HCT116 (cell line): ENCODE results near the gene TMEM134. TPM values are rescaled to one million over a fixed set of nuclear protein-coding genes. Genes with fewer than 3 reads are reported as not detected.

Experiments
- ATAC-seq: fragments of 200-7000 bp; cut with Tn5 transposase; 2 replicates; pipeline ENCODE4 v1.9.1; 2020; ENCODE audit warnings: mild to moderate bottlenecking, moderate library complexity
- BruUV-seq: library from RNA; stranded (reverse); fragments of 400-500 nt; replicated peaks from 2 replicates; lab custom pipeline; 2021; lab: Mats Ljungman, UMichigan
- CTCF ChIA-PET: fragments of 300-600 bp; sonication (Branson Sonifier 250); formaldehyde crosslinking; loops from one replicate; lab custom pipeline; 2021; ENCODE audit warnings: antibody characterized with exemption; lab: Charles Lee
- POLR2A ChIA-PET: fragments of 300-600, 350-600 bp; sonication (Branson Sonifier 250); formaldehyde crosslinking; loops from one replicate; lab custom pipeline; 2021; ENCODE audit warnings: antibody characterized with exemption; lab: Charles Lee
- RAD21 ChIA-PET, 2 experiments: fragments of 300-600 bp; sonication (Branson Sonifier 250); formaldehyde crosslinking; loops; one replicate each; lab custom pipeline; 2023; ENCODE audit warnings: low total read pairs in 2 of 2; ENCODE audit not compliant: uncharacterized antibody in 2 of 2, unreplicated experiment in 2 of 2, low non-redundant PET in 1 of 2; lab: Charles Lee
- DNase-seq: peaks from one replicate; pipeline ENCODE4 v3.0.0-alpha.2; 2010; ENCODE audit warnings: low read depth, low spot score
- H2AFZ ChIP-seq: fragments of 200-600 bp; shearing (Covaris generic), sonication (generic); 2 replicates; pipeline ENCODE4 v1.6.1; 2017; ENCODE audit warnings: low read depth, mixed run types, mixed read lengths, antibody characterized with exemption, low read length; ENCODE audit not compliant: poor library complexity, severe bottlenecking
- H3K27ac ChIP-seq: 2 replicates; pipeline ENCODE4 v1.5.1; 2012; ENCODE audit warnings: low read depth, low read length
- H3K27me3 ChIP-seq: fragments of 200-600 bp; sonication (generic); 2 replicates; pipeline ENCODE4 v1.6.1; 2016; ENCODE audit warnings: mixed run types, low read length, mixed read lengths; ENCODE audit not compliant: insufficient read depth
- H3K36me3 ChIP-seq, 2 experiments: fragments of 200-500 bp in 1 of 2; fragments of 200-600 bp in 1 of 2; sonication (Bioruptor generic) in 1 of 2; sonication (generic) in 1 of 2; 2 replicates each; pipeline versions ENCODE4 v1.5.1 to v1.6.1; 2014 to 2016; ENCODE audit warnings: low read length in 2 of 2, inconsistent platforms in 1 of 2, mixed read lengths in 1 of 2, mixed run types in 1 of 2; ENCODE audit not compliant: insufficient read depth in 2 of 2, control insufficient read depth in 1 of 2
- H3K4me1 ChIP-seq, 2 experiments: fragments of 200-600 bp in 1 of 2; sonication (generic) in 1 of 2; 2 replicates each; pipeline versions ENCODE4 v1.5.1 to v1.6.1; 2012 to 2017; ENCODE audit warnings: low read length in 2 of 2, inconsistent platforms in 1 of 2, mild to moderate bottlenecking in 1 of 2, mixed read lengths in 1 of 2, mixed run types in 1 of 2, moderate library complexity in 1 of 2; ENCODE audit not compliant: insufficient read depth in 2 of 2, control insufficient read depth in 1 of 2
- H3K4me2 ChIP-seq: fragments of 200-600 bp; sonication (generic); 2 replicates; pipeline ENCODE4 v1.6.1; 2017; ENCODE audit warnings: mixed run types, low read length, mixed read lengths
- H3K4me3 ChIP-seq, 2 experiments: fragments of 200-600 bp in 1 of 2; sonication (generic) in 1 of 2; replicated peaks in 1 of 2; 2 replicates each; pipeline ENCODE4 v1.5.1; 2011 to 2016; ENCODE audit warnings: low read length in 2 of 2, control low read depth in 1 of 2, low read depth in 1 of 2, mild to moderate bottlenecking in 1 of 2, mixed read lengths in 1 of 2, mixed run types in 1 of 2
- H3K79me2 ChIP-seq: fragments of 200-600 bp; sonication (generic); 2 replicates; pipeline ENCODE4 v1.6.1; 2017; ENCODE audit warnings: mild to moderate bottlenecking, mixed run types, low read length, moderate library complexity, mixed read lengths; ENCODE audit not compliant: insufficient read depth
- H3K9ac ChIP-seq: fragments of 200-600 bp; sonication (generic); 2 replicates; pipeline ENCODE4 v1.6.1; 2016; ENCODE audit warnings: low read length, mixed read lengths
- H3K9me2 ChIP-seq: fragments of 200-600 bp; sonication (generic), shearing (Covaris generic); 2 replicates; pipeline ENCODE4 v1.6.1; 2017; ENCODE audit warnings: mixed run types, mild to moderate bottlenecking, moderate library complexity; ENCODE audit not compliant: insufficient read depth
- H3K9me3 ChIP-seq, 2 experiments: fragments of 200-500 bp in 1 of 2; fragments of 200-600 bp in 1 of 2; sonication (Bioruptor generic) in 1 of 2; sonication (generic) in 1 of 2; 2 replicates each; pipeline ENCODE4 v1.6.1; 2014 to 2017; ENCODE audit warnings: low read length in 2 of 2, mixed read lengths in 2 of 2, inconsistent platforms in 1 of 2, low read depth in 1 of 2, mild to moderate bottlenecking in 1 of 2, mixed run types in 1 of 2, moderate library complexity in 1 of 2; ENCODE audit not compliant: control insufficient read depth in 1 of 2, insufficient read depth in 1 of 2
- H4K20me1 ChIP-seq: fragments of 200-600 bp; sonication (generic), shearing (Covaris generic); 2 replicates; pipeline ENCODE4 v1.6.1; 2017; ENCODE audit warnings: mixed run types, mild to moderate bottlenecking, moderate library complexity; ENCODE audit not compliant: insufficient read depth
- CEBPB ChIP-seq: IDR thresholded peaks from 2 replicates; pipeline ENCODE4 v1.6.1; 2012; ENCODE audit warnings: low read depth
- EZH2 ChIP-seq: fragments of 200-600 bp; sonication (generic); IDR thresholded peaks from 2 replicates; pipeline ENCODE4 v1.6.1; 2017; ENCODE audit warnings: antibody characterized with exemption, mixed run types
- POLR2A ChIP-seq: IDR thresholded peaks from 2 replicates; pipeline ENCODE4 v1.7.0; 2011; ENCODE audit warnings: borderline replicate concordance; ENCODE audit not compliant: insufficient read depth, insufficient read length; ENCODE audit errors: extremely low read depth
- SP1 ChIP-seq: IDR thresholded peaks from 2 replicates; pipeline ENCODE4 v1.6.1; 2012; ENCODE audit warnings: low read depth
- YY1 ChIP-seq: IDR thresholded peaks from 2 replicates; pipeline ENCODE4 v1.6.1; 2011; ENCODE audit warnings: low read length, low read depth, moderate library complexity, mild to moderate bottlenecking; ENCODE audit not compliant: insufficient replicate concordance; ENCODE audit errors: extremely low read depth
- intact Hi-C: fragments of 100-400 bp; cut with micrococcal nuclease; formaldehyde crosslinking; loops from 2 replicates; pipeline ENCODE4 v1.10.0; 2022
- total RNA-seq: library from RNA; stranded (reverse); gene quantifications from one replicate; pipeline ENCODE4 v1.2.1, GENCODE V29; 2021; ENCODE audit not compliant: unreplicated experiment
- TF ChIP-seq, protein P1 (sequence below): IDR thresholded peaks from 2 replicates; pipeline ENCODE4 v1.6.1; 2012
- TF ChIP-seq, protein P2 (sequence below): IDR thresholded peaks from 2 replicates; pipeline ENCODE4 v1.6.1; 2012
- TF ChIP-seq, protein P3 (sequence below): IDR thresholded peaks from 2 replicates; pipeline ENCODE4 v1.6.1; 2011; ENCODE audit warnings: mild to moderate bottlenecking, low read length, moderate library complexity; ENCODE audit not compliant: insufficient replicate concordance; ENCODE audit errors: extremely low read depth

TMEM134 gene
- total RNA-seq, 1 experiment from 2014 or later = 44.2 TPM

DNA sequence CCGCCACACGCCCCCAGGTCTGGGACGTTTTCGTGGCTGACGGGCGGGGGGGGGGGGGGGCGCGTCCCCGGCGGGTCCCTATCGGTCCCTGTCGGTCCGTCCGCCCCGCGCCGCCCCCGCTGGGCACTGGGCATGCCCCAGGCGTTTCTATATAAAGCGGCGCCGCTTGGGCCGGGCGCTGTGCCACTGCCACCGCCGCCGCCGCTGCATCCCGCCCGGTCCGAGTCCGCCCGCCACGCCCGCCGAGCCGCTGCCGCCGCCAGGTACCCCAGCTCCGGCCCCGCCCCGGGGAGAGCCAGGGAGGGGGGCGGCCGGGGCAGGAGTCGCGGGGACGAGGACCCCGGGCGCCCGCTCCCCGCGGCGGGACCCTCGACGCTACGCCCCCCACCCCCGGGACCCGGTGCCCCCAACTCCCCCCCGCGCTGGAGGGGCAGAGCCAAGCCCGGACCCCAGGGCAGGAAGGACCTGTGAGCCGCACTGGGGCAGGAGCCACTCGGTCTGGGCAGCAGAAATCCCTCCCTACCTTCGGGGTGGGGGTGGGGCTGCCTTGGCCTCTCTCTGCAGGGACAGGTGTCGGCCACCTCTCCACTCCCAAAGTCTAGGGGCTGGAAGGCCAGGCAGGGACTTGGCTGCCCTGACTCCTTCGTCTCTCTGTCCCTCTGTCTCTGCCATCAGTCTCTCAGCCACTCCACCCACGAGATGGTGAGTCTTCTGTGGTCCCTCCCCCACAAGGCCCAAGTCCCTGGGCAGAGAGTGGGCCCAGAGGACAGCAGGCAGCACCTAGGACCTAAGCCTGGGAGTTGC, 53.3 kb downstream of the TMEM134 start, which contains the start of gene CARNS1 (continued):
- TF ChIP-seq, protein P1, sequence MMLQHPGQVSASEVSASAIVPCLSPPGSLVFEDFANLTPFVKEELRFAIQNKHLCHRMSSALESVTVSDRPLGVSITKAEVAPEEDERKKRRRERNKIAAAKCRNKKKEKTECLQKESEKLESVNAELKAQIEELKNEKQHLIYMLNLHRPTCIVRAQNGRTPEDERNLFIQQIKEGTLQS = no peak
- no peak for TF ChIP-seq CEBPB

DNA sequence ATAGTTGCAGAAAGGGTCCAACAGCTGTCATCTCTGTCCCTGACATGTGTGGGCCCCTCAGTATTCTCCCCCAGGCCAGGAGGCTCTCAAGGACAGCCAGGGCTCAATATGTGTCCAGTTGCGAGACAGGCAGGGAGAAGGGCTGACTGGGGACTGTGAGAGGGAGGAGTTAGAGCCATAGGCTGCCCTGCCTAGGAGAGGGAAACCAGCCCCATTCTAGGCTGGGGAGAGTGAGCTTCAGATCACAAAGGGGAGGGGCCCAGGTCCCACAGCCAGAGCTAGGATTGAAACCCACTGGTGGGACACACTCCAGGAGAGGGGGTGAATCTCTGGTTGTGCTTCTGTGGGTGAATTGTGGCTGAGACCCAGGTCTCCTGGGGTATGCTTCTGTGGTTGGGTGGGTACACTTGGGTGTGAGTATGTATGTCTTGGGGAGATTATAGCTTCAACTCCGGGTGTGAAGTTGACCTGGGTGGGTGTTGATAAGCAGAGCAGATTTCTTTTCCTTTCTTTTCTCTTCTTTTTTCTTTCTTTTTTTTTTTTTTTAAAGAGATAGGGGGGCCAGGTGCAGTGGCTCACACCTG, 55.7 kb downstream of the TMEM134 start:
- DNase-seq (no peak), ATAC-seq (no peak)
- RAD21 ChIA-PET = interaction anchor here in 1 of 2 experiments (1.4 kb wide), 1 partner anchor 12 kb away, joined by 4 read pairs; the partner anchor contains the start of gene PPP1CA
- intact Hi-C loops = no loop called here
- no peaks in the 10 kb centered on the region for H4K20me1 ChIP-seq
- no peaks in the 10 kb centered on the region for H3K9me3 ChIP-seq
- H3K27ac ChIP-seq = no peak overlapping the region
- BruUV-seq = no TSS peak
- CTCF ChIA-PET = interaction anchor here (1.1 kb wide), 1 partner anchor 12 kb away, joined by 3 read pairs; the partner anchor contains the start of gene PPP1CA
- H3K4me2 ChIP-seq = no peak overlapping the region
- no peaks in the 10 kb centered on the region for H3K36me3 ChIP-seq
- no peaks in the 10 kb centered on the region for H3K27me3 ChIP-seq
- no peak overlapping the region for H2AFZ ChIP-seq
- H3K9ac ChIP-seq = no peak overlapping the region
- no peaks in the 10 kb centered on the region for H3K9me2 ChIP-seq
- no peaks in the 10 kb centered on the region for H3K79me2 ChIP-seq
- H3K4me1 ChIP-seq = peaks cover 14 to 31% of the 10 kb centered on the region in 2 experiments; a peak in 3 of 4 replicates
- no peak for TF ChIP-seq EZH2
- TF ChIP-seq SP1 = no peak
- no peak for TF ChIP-seq YY1
- TF ChIP-seq, protein P2, sequence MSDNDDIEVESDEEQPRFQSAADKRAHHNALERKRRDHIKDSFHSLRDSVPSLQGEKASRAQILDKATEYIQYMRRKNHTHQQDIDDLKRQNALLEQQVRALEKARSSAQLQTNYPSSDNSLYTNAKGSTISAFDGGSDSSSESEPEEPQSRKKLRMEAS = no peak
- TF ChIP-seq, protein P3, sequence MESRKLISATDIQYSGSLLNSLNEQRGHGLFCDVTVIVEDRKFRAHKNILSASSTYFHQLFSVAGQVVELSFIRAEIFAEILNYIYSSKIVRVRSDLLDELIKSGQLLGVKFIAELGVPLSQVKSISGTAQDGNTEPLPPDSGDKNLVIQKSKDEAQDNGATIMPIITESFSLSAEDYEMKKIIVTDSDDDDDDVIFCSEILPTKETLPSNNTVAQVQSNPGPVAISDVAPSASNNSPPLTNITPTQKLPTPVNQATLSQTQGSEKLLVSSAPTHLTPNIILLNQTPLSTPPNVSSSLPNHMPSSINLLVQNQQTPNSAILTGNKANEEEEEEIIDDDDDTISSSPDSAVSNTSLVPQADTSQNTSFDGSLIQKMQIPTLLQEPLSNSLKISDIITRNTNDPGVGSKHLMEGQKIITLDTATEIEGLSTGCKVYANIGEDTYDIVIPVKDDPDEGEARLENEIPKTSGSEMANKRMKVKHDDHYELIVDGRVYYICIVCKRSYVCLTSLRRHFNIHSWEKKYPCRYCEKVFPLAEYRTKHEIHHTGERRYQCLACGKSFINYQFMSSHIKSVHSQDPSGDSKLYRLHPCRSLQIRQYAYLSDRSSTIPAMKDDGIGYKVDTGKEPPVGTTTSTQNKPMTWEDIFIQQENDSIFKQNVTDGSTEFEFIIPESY = no peak
- no peak for TF ChIP-seq POLR2A
- H3K4me3 ChIP-seq = no peak overlapping the region
- POLR2A ChIA-PET = interaction anchor here (1.9 kb wide), 1 partner anchor 12 kb away, joined by 5 read pairs; the partner anchor contains the start of gene PPP1CA
